Activated naive CD4-positive, alpha-beta T cell treated with anti-CD3 and anti-CD28 coated beads, Interleukin-2, amount 10 ng/mL, durations not matched to agents 7 days and 5 days (primary cell): ENCODE results near the gene POFUT2.

Experiments
- CTCF ChIA-PET: fragments of 350-600 bp; sonication (Branson Sonifier 250); formaldehyde crosslinking; loops from one replicate; lab custom pipeline; 2021; ENCODE audit warnings: antibody characterized with exemption; lab: Charles Lee
- DNase-seq: peaks from one replicate; pipeline ENCODE4 v3.0.0-alpha.2; 2020
- H3K27ac Mint-ChIP-seq: one replicate; pipeline ENCODE4 v1.8.0; 2021; ENCODE audit warnings: mild to moderate bottlenecking, moderate library complexity, mixed read lengths
- H3K27me3 Mint-ChIP-seq: one replicate; pipeline ENCODE4 v1.8.0; 2021; ENCODE audit warnings: mild to moderate bottlenecking, mixed read lengths
- H3K36me3 Mint-ChIP-seq: one replicate; pipeline ENCODE4 v1.8.0; 2021; ENCODE audit warnings: mixed read lengths
- H3K4me1 Mint-ChIP-seq: one replicate; pipeline ENCODE4 v1.8.0; 2021; ENCODE audit warnings: mixed read lengths
- H3K4me3 Mint-ChIP-seq: one replicate; pipeline ENCODE4 v1.8.0; 2021; ENCODE audit warnings: mild to moderate bottlenecking, moderate library complexity, mixed read lengths
- H3K9me3 Mint-ChIP-seq: one replicate; pipeline ENCODE4 v1.8.0; 2021; ENCODE audit warnings: mixed read lengths

POFUT2 gene

DNA sequence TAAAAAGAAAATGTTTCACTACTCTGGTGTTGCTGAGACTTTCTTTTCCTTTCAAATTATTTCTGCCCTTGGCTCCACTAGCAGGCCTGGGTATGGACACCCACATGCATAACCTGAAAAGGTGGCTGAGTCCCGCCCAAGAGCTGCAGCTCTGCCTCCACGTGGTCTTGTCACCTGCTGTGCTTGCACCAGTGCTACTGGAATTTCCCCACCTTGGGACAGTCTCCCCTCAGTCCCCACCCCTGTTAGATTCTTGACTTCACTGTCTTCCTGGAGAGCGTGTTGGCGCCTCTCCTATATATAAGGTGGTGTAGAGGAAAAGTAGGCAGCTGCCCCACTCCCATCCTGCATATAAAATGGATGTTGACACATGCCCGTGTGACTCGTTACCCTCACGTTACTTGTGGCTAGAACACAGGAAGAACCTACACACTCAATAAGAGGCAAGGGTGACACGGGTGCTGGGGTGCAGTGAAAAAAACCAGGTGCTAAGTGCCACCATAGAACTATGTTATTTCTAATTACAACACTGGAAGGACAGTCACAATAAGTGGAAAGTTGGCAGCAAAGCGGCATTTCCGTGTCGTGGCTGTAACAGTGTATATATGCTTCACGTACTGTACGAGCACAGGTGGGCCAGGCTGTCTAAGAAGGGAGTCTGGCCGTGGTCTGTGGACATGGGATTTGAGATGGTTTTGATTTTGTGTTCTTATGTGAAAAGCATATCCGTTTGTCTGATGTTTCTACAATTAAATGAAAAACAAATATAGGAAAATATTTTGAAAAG, 61.0 kb downstream of the POFUT2 start:
- CTCF ChIA-PET = no interaction called here
- H3K36me3 Mint-ChIP-seq = peaks cover 10% of the 10 kb centered on the region
- peak; percentile 37 for DNase-seq
- H3K27ac Mint-ChIP-seq = peak overlapping the region; percentile 34
- no peaks in the 10 kb centered on the region for H3K9me3 Mint-ChIP-seq
- no peak overlapping the region for H3K4me3 Mint-ChIP-seq
- H3K4me1 Mint-ChIP-seq = peaks cover 44% of the 10 kb centered on the region
- no peaks in the 10 kb centered on the region for H3K27me3 Mint-ChIP-seq

GRCh38 chr21:45225741-45226327, 61.9 kb downstream of the POFUT2 start:
- Mint-ChIP-seq H3K36me3 (peaks cover 11% of the 10 kb centered on the region), H3K27me3 (no peaks in the 10 kb centered on the region), H3K27ac (no peak overlapping the region), H3K4me1 (peaks cover 44% of the 10 kb centered on the region), H3K4me3 (no peak overlapping the region), H3K9me3 (no peaks in the 10 kb centered on the region)
- no peak for DNase-seq
- CTCF ChIA-PET = no interaction called here

- DNase-seq = no peak
- Mint-ChIP-seq H3K4me1 (peaks cover 44% of the 10 kb centered on the region), H3K4me3 (no peak overlapping the region), H3K27ac (peak overlapping the region; percentile 76), H3K27me3 (no peaks in the 10 kb centered on the region), H3K36me3 (peaks cover 11% of the 10 kb centered on the region), H3K9me3 (no peaks in the 10 kb centered on the region)
- CTCF ChIA-PET = interaction anchor here (0.8 kb wide), 1 partner anchor 11 kb away, joined by 3 read pairs; no protein-coding TSS in a partner anchor
Measured at GRCh38 chr21:45225041-45225740, 62.5 kb downstream of the POFUT2 start.

- Mint-ChIP-seq H3K4me3 (no peak overlapping the region), H3K27ac (peak overlapping the region; percentile 76), H3K36me3 (peaks cover 11% of the 10 kb centered on the region), H3K27me3 (no peaks in the 10 kb centered on the region), H3K9me3 (no peaks in the 10 kb centered on the region), H3K4me1 (peaks cover 44% of the 10 kb centered on the region)
- DNase-seq = peak; percentile 50
- CTCF ChIA-PET = interaction anchor here (0.8 to 1.0 kb wide), 2 partner anchors 12 to 86 kb away, joined by 3 to 4 read pairs; no protein-coding TSS in a partner anchor
Measured at GRCh38 chr21:45224189-45224938, 63.3 kb downstream of the POFUT2 start.

- H3K4me3 Mint-ChIP-seq = no peak overlapping the region
Measured at GRCh38 chr21:45223236-45224185, 64.2 kb downstream of the POFUT2 start.

DNA sequence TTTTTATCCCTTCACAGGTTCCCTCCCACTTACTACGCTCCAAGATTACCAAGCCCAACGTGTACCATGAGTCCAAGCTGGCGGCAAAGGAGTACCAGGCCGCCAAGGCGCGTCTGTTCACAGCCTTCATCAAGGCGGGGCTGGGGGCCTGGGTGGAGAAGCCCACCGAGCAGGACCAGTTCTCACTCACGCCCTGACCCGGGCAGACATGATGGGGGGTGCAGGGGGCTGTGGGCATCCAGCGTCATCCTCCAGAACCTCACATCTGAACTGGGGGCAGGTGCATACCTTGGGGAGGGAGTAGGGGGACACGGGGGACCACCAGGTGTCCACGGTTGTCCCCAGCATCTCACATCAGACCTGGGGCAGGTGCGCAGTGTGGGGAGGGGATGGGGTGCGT, 65.7 kb downstream of the POFUT2 start:
- peaks cover 13% of the 10 kb centered on the region for H3K9me3 Mint-ChIP-seq
- no peaks in the 10 kb centered on the region for H3K27me3 Mint-ChIP-seq
- CTCF ChIA-PET = no interaction called here
- no peak for DNase-seq
- peaks cover 33% of the 10 kb centered on the region for H3K4me1 Mint-ChIP-seq
- H3K36me3 Mint-ChIP-seq = peaks cover 23% of the 10 kb centered on the region
- no peak overlapping the region for H3K27ac Mint-ChIP-seq
- no peak overlapping the region for H3K4me3 Mint-ChIP-seq

More at GRCh38 chr21:45223236-45224185, 64.2 kb downstream of the POFUT2 start:
- Mint-ChIP-seq H3K27ac (no peak overlapping the region), H3K9me3 (no peaks in the 10 kb centered on the region), H3K36me3 (peaks cover 11% of the 10 kb centered on the region), H3K4me1 (peaks cover 44% of the 10 kb centered on the region), H3K27me3 (no peaks in the 10 kb centered on the region)
- DNase-seq = no peak
- CTCF ChIA-PET = interaction anchor here (1.0 kb wide), 1 partner anchor 85 kb away, joined by 4 read pairs; no protein-coding TSS in a partner anchor

DNA sequence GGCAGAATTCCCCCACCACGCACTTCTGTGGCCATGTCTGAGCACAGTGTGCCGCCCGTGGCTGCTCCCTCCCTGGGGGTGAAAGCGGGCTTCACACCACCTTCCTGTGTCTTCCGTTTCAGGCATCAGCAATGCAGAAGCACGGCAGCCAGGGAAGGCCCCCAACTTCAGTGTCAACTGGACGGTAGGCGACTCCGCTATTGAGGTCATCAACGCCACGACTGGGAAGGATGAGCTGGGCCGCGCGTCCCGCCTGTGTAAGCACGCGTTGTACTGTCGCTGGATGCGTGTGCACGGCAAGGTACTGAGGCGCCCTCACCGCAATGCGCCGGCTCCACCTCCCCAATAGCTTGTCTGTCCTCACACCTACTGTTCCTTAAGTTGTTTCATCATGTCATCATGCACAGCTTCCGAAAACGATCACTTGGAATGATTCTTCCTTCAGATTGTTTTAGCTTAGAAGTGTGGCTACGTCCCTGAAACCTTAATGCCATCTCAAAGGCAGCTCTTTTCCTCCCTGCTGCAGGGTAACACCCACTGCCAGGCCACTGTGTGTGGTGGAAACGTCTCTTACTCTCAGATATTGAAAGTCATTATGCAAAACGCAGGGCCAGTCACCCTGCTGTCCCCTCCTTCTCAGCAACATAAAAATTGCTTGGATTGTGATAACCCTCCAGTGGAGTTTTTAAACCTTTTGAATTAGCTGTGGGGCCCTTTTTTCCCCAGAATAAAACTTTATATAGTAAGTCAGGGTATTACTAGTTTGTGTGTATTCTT, 66.8 kb downstream of the POFUT2 start:
- H3K9me3 Mint-ChIP-seq = peaks cover 15% of the 10 kb centered on the region
- peaks cover 22% of the 10 kb centered on the region for H3K4me1 Mint-ChIP-seq
- DNase-seq = no peak
- peaks cover 27% of the 10 kb centered on the region for H3K36me3 Mint-ChIP-seq
- H3K27ac Mint-ChIP-seq = no peak overlapping the region
- H3K4me3 Mint-ChIP-seq = no peak overlapping the region
- CTCF ChIA-PET = no interaction called here
- H3K27me3 Mint-ChIP-seq = no peaks in the 10 kb centered on the region

DNA sequence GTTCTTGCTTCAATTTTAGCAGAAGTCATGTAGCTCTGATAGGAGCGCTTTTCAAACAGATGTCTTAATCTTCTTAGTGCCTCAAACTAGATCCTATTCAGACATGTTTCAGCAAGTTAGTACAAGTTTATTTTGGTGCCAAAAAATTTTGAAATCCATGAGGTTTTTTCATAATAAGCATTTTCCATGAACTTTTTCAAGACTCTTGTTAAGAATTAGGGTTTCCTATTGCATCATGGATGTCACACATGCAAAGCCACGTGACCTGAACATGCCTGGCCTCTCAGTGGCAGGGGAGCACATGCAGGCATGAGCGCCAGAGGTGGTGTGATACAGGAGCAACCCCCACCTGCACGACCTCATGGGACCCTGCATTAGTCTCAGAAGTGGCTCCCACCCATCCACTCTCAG, 67.6 kb downstream of the POFUT2 start:
- H3K4me1 Mint-ChIP-seq = peaks cover 14% of the 10 kb centered on the region
- H3K4me3 Mint-ChIP-seq = no peak overlapping the region
- no peaks in the 10 kb centered on the region for H3K27me3 Mint-ChIP-seq
- peaks cover 15% of the 10 kb centered on the region for H3K9me3 Mint-ChIP-seq
- H3K27ac Mint-ChIP-seq = no peak overlapping the region
- DNase-seq = no peak
- CTCF ChIA-PET = no interaction called here
- peaks cover 29% of the 10 kb centered on the region for H3K36me3 Mint-ChIP-seq

DNA sequence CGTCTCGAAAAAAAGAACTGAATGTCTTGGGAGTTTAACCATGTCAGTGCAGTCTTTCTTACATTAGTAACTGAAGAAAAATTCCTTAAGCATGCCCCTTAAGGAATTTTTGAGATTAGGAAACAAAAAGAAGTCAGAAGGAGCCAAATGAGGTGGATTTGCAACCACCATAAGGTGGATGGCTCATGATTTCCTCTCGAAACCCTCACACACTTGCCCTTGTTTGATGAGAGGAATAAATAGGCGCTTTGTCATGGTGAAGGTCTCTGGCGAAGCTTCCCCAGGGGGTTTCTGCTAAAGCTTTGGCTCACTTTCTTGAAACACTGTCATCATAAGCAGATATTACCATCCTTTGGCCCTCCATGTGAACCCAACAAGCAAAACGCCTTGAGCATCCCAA, 68.2 kb downstream of the POFUT2 start:
- peaks cover 9% of the 10 kb centered on the region for H3K4me1 Mint-ChIP-seq
- H3K27ac Mint-ChIP-seq = no peak overlapping the region
- no peak overlapping the region for H3K4me3 Mint-ChIP-seq
- peaks cover 31% of the 10 kb centered on the region for H3K36me3 Mint-ChIP-seq
- DNase-seq = no peak
- no peaks in the 10 kb centered on the region for H3K27me3 Mint-ChIP-seq
- CTCF ChIA-PET = no interaction called here
- H3K9me3 Mint-ChIP-seq = peaks cover 15% of the 10 kb centered on the region

DNA sequence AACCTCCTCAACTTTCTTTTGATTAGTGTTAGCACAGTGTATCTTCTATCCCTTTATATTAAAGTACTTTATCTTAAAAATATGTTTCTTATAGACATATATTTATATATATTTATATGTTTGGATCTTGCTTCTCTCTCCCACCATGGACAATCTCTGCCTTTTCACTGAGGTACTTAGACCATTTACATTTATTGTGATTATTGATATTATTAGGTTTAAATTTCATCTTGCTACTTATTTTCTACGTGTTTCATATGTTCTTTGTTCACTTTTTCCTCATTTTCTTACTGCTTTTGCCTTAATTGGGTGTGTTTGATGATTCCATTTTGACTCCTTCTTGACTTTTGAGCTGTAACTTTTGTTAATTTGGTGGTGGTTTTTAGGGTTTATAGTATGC, 70.7 kb downstream of the POFUT2 start:
- DNase-seq = no peak
- H3K27ac Mint-ChIP-seq = no peak overlapping the region
- CTCF ChIA-PET = no interaction called here
- H3K4me1 Mint-ChIP-seq = peaks cover 2% of the 10 kb centered on the region
- no peak overlapping the region for H3K4me3 Mint-ChIP-seq
- no peaks in the 10 kb centered on the region for H3K27me3 Mint-ChIP-seq
- peaks cover 37% of the 10 kb centered on the region for H3K36me3 Mint-ChIP-seq
- H3K9me3 Mint-ChIP-seq = peaks cover 15% of the 10 kb centered on the region

DNA sequence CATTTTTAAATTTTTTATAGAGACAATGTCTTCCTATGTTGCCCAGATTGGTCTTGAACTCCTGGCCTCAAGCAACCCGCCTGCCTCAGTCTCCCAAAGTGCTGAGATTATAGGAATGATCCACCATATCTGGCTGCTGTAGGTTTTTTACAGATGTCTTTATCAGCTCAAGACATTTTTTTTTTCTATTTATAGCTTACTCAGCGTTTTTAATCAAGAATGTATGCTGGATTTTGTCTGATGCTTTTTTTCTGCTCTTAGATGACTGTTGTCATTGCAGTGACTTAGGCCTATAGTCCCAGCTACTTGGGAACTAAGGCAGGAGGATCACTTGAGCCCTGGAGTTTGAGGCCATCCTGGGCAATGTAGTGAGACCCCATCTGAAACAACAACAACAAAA, 72.5 kb downstream of the POFUT2 start:
- CTCF ChIA-PET = no interaction called here
- Mint-ChIP-seq H3K4me1 (peaks cover 2% of the 10 kb centered on the region), H3K36me3 (peaks cover 47% of the 10 kb centered on the region), H3K9me3 (peaks cover 15% of the 10 kb centered on the region), H3K27ac (no peak overlapping the region), H3K27me3 (no peaks in the 10 kb centered on the region), H3K4me3 (no peak overlapping the region)
- no peak for DNase-seq
